K562 (cell line): ENCODE measurements around the gene MYO1D. TPM values are rescaled to one million over a fixed set of nuclear protein-coding genes. Genes with fewer than 3 reads are reported as not detected.
A peak's percentile ranks its signal among the peaks of the same experiment; 100 is the strongest.

ENCODE experiments used
- FOXJ3 ChIP-seq: sonication (generic); formaldehyde crosslinking; IDR thresholded peaks from 2 replicates; pipeline ENCODE4 v1.4.0; 2020; ENCODE audit warnings: mild to moderate bottlenecking, missing genetic modification reagents
- FOXK1 ChIP-seq: sonication (generic); formaldehyde crosslinking; IDR thresholded peaks from 2 replicates; pipeline ENCODE4 v1.8.0; 2022; ENCODE audit warnings: missing genetic modification reagents, mild to moderate bottlenecking, borderline replicate concordance
- GATA2 ChIP-seq: sonication (generic); formaldehyde crosslinking; IDR thresholded peaks from 2 replicates; pipeline ENCODE4 v1.4.0; 2020; ENCODE audit warnings: mild to moderate bottlenecking, missing genetic modification reagents
- HCFC1 ChIP-seq: IDR thresholded peaks from 2 replicates; pipeline ENCODE4 v1.6.1; 2012; ENCODE audit warnings: low read depth, low read length, improper control_type of control experiment
- IRF9 ChIP-seq: fragments of 450-650 bp; IDR thresholded peaks from 2 replicates; pipeline ENCODE4 v1.6.1; 2016; ENCODE audit warnings: missing biosample characterization, missing genetic modification characterization
- MLLT1 ChIP-seq, 2 experiments: fragments of 450-650 bp; IDR thresholded peaks; 2 replicates each; pipeline ENCODE4 v1.6.1; 2016
- MTA2 ChIP-seq: fragments of 450-650 bp; IDR thresholded peaks from 2 replicates; pipeline ENCODE4 v1.6.1; 2016; ENCODE audit warnings: low read depth
- MXD1 ChIP-seq: fragments of 250-450 bp; sonication (Bioruptor Pico); IDR thresholded peaks from 2 replicates; pipeline ENCODE4 v1.8.0; 2021; ENCODE audit warnings: borderline replicate concordance, mild to moderate bottlenecking, moderate library complexity; ENCODE audit not compliant: poor library complexity, severe bottlenecking
- PBX2 ChIP-seq, 2 experiments: IDR thresholded peaks in 1 of 2; conservative IDR thresholded peaks in 1 of 2; 2 replicates each; pipeline ENCODE4 v1.6.1; 2016; ENCODE audit warnings: low read depth in 2 of 2, mild to moderate bottlenecking in 1 of 2, missing compliant biosample characterization in 1 of 2, missing genetic modification characterization in 1 of 2, moderate library complexity in 1 of 2
- RBM17 ChIP-seq: fragments of 200-400 bp; formaldehyde crosslinking; IDR thresholded peaks from 2 replicates; pipeline ENCODE4 v1.6.1; 2017; ENCODE audit warnings: low read depth, mild to moderate bottlenecking, low read length, borderline replicate concordance
- SMARCA4 ChIP-seq: fragments of 450-650 bp; IDR thresholded peaks from 2 replicates; pipeline ENCODE4 v1.6.1; 2016
- SUPT5H ChIP-seq: fragments of 450-650 bp; IDR thresholded peaks from 2 replicates; pipeline ENCODE4 v1.6.1; 2016
- TBP ChIP-seq: optimal IDR thresholded peaks from 2 replicates; pipeline ENCODE3; 2011; ENCODE audit warnings: low read depth, low read length, improper control_type of control experiment
- TCF15 ChIP-seq: fragments of 250-450 bp; sonication (Bioruptor Pico); IDR thresholded peaks from 2 replicates; pipeline ENCODE4 v1.8.0; 2022; ENCODE audit warnings: moderate library complexity, mild to moderate bottlenecking, inconsistent platforms
- TEAD1 ChIP-seq, 2 experiments: fragments of 450-650 bp in 1 of 2; sonication (generic) in 1 of 2; formaldehyde crosslinking; IDR thresholded peaks; 2 replicates each; pipeline versions ENCODE4 v1.4.0 to v1.8.0; 2020 to 2022; ENCODE audit warnings: mild to moderate bottlenecking in 2 of 2, missing genetic modification reagents in 1 of 2
- TFAM ChIP-seq: fragments of 250-450 bp; sonication (Bioruptor Pico); conservative IDR thresholded peaks from 2 replicates; pipeline ENCODE4 v1.5.0; 2021; ENCODE audit warnings: mild to moderate bottlenecking, moderate library complexity
- ZNF12 ChIP-seq: sonication (generic); formaldehyde crosslinking; IDR thresholded peaks from 2 replicates; pipeline ENCODE4 v1.4.0; 2020; ENCODE audit warnings: mild to moderate bottlenecking, missing genetic modification reagents
- ZNF140 ChIP-seq: fragments of 250-450 bp; sonication (Bioruptor Pico); IDR thresholded peaks from 2 replicates; pipeline ENCODE4 v1.8.0; 2021; ENCODE audit warnings: moderate library complexity, mild to moderate bottlenecking, inconsistent platforms
- ZNF239 ChIP-seq: fragments of 250-450 bp; sonication (Bioruptor Pico); IDR thresholded peaks from 2 replicates; pipeline ENCODE4 v1.4.0; 2020; ENCODE audit warnings: mild to moderate bottlenecking
- ZNF282 ChIP-seq: sonication (generic); formaldehyde crosslinking; IDR thresholded peaks from 2 replicates; pipeline ENCODE4 v1.8.1; 2023; ENCODE audit warnings: missing genetic modification reagents
- ZNF644 ChIP-seq: fragments of 200-800 bp; sonication (Bioruptor generic); IDR thresholded peaks from 2 replicates; pipeline ENCODE4 v1.6.1; 2016; ENCODE audit warnings: low read depth, missing genetic modification characterization, missing compliant biosample characterization
- polyA plus RNA-seq, 8 experiments: library from polyadenylated mRNA; depleted of rRNA in 4 of 8; stranded (reverse) in 5 of 8; unstranded in 3 of 8; fragments of >200 nt; fragmentation: Nextera tagmentation in 2 of 8; fragmentation: Illumina TruSeq in 1 of 8; extraction: Ambion mirVana in 2 of 8; extraction: Trizol in 1 of 8; gene quantifications; 2 replicates each; pipeline versions ENCODE4 v1.2.1 to v1.2.3, GENCODE V29; 2011 to 2014; ENCODE audit warnings: inconsistent platforms in 1 of 8, missing spikeins in 1 of 8
- total RNA-seq, 7 experiments: library from RNA; depleted of rRNA in 6 of 7; stranded (reverse); fragments of >200 nt in 6 of 7; fragmentation: Illumina TruSeq in 2 of 7; extraction: Trizol in 2 of 7; gene quantifications; 2 replicates each; pipeline versions ENCODE4 v1.2.1 to v1.2.3, GENCODE V29; 2011 to 2021; ENCODE audit warnings: low replicate concordance in 1 of 7

Gene MYO1D
- total and polyA plus RNA-seq, 9 of the 15 experiments (the other 6 are each of a cell fraction or from before 2014, with no cell fraction given) = 2.1 to 71.2 (median 45.4) TPM

GRCh38 chr17:32894245-32894644, 17.3 kb upstream of the MYO1D start (continued):
- no peak for TF ChIP-seq PBX2 (CRISPR knock-in tag; IDR thresholded peaks at IDR 0.05; ENCODE audit: low read depth)
- no peak for TF ChIP-seq PBX2 (tag; conservative IDR thresholded peaks at IDR 0.05; ENCODE audit: low read depth)
- peak; percentile 51; the same call in 1 of the 2 replicates for TF ChIP-seq MTA2
- TF ChIP-seq IRF9 (tag) = no peak
- no peak for TF ChIP-seq ZNF239 (CRISPR knock-in tag)
- no peak for TF ChIP-seq RBM17
- no peak for TF ChIP-seq HCFC1
- no peak for TF ChIP-seq ZNF12 (CRISPR knock-in tag)
- no peak for TF ChIP-seq FOXJ3 (CRISPR knock-in tag)
- no peak; the same call in 1 of the 2 replicates for TF ChIP-seq GATA2
- no peak for TF ChIP-seq TCF15 (CRISPR knock-in tag)
- TF ChIP-seq TBP = peak; percentile 26
- TF ChIP-seq SUPT5H = no peak
- TF ChIP-seq ZNF140 (CRISPR knock-in tag) = no peak
- no peak for TF ChIP-seq TFAM (CRISPR knock-in tag)
- TF ChIP-seq FOXK1 (CRISPR knock-in tag) = no peak
- no peak for TF ChIP-seq ZNF282 (CRISPR knock-in tag)
- no peak for TF ChIP-seq MLLT1 (IDR thresholded peaks at IDR 0.05)
- no peak for TF ChIP-seq MXD1 (CRISPR knock-in tag)
- peak in 1 of 2 experiments; percentile 38; a peak in 1 of 4 replicates for TF ChIP-seq TEAD1 (CRISPR knock-in tag; IDR thresholded peaks at IDR 0.05)
- peak; percentile 88 for TF ChIP-seq SMARCA4
- TF ChIP-seq ZNF644 (tag) = no peak
